HG02943 (cell line): ENCODE data around the gene TDRD1.
"Not testable (repeated sequence)": the region's sequence is repeated elsewhere in the genome, so short reads cannot be mapped to it uniquely, and the experiment has no call there.

Experiments
- ATAC-seq: cut with Tn5 transposase; IDR thresholded peaks from one replicate; pipeline ENCODE4 v1.9.1; 2021; ENCODE audit warnings: mild to moderate bottlenecking, low read depth, moderate library complexity; ENCODE audit not compliant: unreplicated experiment

Gene TDRD1

DNA sequence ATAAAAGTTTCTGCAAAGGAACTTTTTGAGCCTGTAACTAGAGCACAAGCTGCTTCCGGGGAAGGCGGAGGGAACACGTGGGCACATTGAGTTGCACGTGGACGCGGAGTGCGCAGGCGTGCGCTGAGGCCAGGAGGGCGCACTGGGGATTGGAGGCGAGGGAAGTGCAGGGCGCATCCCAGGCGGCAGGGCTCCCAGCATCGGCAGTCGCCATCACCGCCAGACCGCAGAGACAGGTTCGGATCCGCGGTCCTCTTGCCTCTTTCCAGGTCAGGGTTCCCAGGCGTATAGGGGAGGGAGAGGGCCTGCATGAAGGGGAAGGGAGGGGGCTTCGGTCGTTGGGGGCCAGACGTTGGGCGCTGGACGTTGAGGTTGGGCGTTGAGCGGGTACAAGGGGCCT lies at the start of gene TDRD1:
Gene TDRD1, plus strand, starts transcription at position 206 of the 400 bp plus-strand sequence. CDS start 8,479 bp downstream, outside the sequence.
- no peak for ATAC-seq

DNA sequence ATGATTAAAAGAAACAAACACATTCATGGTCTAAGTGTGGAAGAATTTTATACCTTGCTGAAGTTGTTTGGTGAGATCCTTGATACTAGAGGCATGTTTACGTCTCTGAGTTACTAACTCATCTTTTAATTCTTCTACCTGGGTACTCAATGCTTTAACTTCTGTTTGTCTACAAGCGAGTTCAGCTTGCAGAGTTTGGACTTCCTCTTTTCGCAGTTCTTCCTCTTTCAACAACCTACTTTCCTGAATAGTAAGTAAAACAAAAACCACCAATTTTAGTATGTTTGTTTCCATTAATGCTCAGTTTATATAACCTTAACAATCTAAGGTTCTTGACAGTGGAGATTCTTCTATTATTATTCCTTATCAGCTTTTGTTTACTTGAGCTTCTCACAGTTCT lies 48.1 kb upstream of the TDRD1 start:
- no peak for ATAC-seq

DNA sequence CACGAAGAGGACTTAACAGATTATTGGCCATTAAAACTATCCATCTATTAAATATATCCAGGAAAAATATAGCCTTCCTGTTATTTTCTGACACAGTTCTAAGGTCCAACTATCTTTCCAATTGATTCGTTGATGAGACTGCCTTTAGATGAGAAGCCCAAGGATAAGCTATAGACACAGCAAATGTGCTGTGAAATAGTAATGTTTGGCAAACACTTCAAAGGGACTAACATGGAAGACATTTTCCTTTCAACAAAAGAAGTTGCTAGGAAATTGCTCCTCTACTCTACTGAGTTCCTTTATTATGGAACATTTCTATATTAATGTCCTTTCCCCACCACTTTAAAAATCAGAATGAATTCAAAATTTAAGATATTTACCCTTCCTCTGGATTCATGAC lies 43.7 kb upstream of the TDRD1 start:
- ATAC-seq = no peak

DNA sequence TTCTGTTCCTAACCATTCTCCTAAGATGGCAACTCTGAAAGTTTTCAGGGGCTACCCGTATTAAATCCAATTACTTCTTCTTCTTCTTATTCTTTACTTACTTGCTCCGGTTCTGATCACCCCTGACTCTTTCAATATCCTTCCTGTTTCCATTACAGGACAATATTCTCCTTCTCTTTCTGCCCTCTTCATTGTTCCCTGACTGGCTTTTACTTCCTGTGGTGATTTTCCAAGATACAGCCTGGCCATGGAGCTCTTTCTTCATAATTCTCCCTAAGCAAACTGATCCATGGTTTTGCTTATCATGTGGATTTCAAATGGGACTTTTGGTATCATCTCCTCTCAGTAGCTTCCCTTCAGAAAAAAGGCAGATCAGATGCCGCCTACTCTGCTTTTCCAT lies 40.6 kb upstream of the TDRD1 start:
- ATAC-seq = no peak

GRCh38 chr10:114140036-114140435 lies 39.1 kb upstream of the TDRD1 start:
- ATAC-seq = no peak

DNA sequence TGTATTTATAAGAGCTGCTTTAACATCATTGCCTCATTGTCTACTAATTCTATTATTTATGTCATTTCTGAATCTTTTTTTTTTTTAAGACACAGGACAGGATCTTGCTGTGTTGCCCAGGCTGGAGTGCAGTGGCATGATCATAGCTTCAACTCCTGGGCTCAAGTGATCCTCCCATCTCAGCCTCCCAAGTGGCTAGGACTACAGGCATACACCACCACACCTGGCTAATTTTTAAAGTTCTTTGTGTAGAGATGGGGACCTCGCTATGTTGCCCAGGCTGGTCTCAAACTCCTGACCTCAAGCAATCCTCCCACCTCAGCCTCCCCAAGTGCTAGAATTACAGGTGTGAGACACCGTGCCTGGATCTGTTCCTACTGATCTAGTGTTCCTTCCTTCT lies 38.3 kb upstream of the TDRD1 start:
- not testable (repeated sequence) for ATAC-seq

DNA sequence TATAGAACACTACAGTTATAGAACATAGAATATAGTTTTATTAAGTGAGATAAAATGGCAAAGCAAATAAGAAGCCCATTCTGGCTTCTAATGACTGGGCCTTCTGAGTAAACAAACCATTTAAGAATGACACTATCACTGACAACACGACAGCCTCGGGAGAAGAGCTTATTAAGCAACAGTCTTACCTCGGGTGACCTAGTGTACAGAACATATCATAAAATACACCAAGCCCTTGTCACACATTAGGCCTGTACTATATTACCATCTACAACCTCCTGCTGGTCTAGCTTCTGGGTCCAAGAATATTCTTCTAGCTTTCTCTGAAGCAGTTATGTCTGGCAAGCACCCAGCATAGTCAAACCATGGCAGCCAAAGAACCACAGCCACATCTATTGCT lies 37.1 kb upstream of the TDRD1 start:
- no peak for ATAC-seq

- no peak for ATAC-seq
Observed at GRCh38 chr10:114143160-114143559, 36.0 kb upstream of the TDRD1 start.

- ATAC-seq = not testable (repeated sequence)
Observed at GRCh38 chr10:114149476-114149875, 29.7 kb upstream of the TDRD1 start.

- ATAC-seq = no peak
Observed at GRCh38 chr10:114151486-114151885, 27.7 kb upstream of the TDRD1 start.

DNA sequence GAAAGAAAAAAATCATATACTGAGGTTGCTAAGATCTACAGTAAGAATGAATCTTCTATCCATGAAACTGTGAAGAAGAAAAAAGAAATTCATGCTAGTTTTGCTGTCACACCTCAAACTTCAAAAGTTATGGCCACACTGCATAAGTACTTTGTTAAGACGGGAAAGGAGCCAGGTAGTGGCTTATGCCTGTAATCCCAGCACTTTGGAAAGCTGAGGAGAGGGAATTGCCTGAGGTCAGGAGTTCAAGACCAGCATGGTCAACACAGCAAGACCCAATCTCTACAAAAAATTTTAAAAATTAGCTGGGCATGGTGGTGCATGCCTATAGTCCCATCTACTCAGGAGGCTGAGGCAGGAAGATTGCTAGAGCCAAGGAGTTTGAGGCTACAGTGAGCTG lies 27.3 kb upstream of the TDRD1 start:
- ATAC-seq = no peak

GRCh38 chr10:114157912-114158311 lies 21.2 kb upstream of the TDRD1 start:
- no peak for ATAC-seq

GRCh38 chr10:114163062-114163461 lies 16.1 kb upstream of the TDRD1 start:
- ATAC-seq = no peak

- no peak for ATAC-seq
Observed at GRCh38 chr10:114166043-114166442, 13.1 kb upstream of the TDRD1 start.

DNA sequence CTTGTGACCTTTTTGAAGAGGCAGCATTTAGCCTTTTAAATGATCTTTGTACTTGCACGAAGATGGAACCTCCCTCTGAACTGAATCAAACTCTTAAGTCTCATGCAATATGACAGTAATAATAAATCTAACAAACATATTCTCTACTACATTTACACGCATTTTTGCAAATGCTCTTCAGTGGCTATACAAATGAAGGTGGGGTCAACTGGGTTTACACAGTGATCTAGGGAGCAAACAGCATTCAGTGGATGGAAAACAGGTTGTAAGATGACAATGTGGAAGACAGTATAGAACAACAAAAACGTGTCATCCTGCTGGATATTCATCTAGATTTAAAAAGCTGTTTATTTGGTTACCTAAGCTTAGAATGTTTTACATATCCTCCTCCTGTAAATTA lies 12.7 kb upstream of the TDRD1 start:
- ATAC-seq = no peak

DNA sequence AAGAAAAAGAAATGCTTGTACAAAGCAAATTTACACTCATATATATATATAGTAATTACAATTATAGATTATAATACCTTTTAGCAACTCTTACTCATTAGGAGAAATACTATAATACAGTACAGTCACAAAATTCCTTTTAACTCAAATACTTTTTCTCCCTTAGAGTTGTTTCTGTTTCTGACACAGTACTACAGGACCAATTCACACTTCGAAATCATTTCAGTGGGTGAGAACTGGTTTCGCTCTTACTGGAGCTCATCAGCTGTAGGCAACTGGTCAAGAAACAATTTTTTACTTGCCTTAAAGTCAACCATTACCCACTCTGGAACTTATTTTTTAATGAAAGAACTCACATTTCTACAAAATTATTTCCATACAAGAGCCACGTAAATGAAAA lies 11.2 kb upstream of the TDRD1 start:
- no peak for ATAC-seq

- ATAC-seq = no peak
Observed at GRCh38 chr10:114168450-114169009, 10.6 kb upstream of the TDRD1 start.

- no peak for ATAC-seq
Observed at GRCh38 chr10:114172216-114172615, 6.9 kb upstream of the TDRD1 start.

- ATAC-seq = no peak
Observed at GRCh38 chr10:114172776-114173602, 6.2 kb upstream of the TDRD1 start.

DNA sequence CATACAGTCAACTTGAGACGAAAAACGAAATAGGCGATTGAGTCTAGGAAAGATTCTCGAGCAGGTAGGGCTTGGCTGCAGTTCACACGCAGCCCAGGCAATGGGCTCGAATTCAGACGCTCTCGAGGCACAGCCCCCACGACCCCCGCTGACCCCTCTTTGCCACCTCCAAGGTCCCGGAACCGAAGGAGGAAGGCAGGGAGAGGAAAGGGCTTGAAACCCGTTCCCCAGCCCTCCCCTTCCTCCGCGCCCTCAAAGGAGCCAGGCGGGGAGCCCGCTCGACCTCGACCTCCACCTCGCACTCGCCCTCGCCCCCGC lies 5.6 kb upstream of the TDRD1 start:
- peak; percentile 6 for ATAC-seq

DNA sequence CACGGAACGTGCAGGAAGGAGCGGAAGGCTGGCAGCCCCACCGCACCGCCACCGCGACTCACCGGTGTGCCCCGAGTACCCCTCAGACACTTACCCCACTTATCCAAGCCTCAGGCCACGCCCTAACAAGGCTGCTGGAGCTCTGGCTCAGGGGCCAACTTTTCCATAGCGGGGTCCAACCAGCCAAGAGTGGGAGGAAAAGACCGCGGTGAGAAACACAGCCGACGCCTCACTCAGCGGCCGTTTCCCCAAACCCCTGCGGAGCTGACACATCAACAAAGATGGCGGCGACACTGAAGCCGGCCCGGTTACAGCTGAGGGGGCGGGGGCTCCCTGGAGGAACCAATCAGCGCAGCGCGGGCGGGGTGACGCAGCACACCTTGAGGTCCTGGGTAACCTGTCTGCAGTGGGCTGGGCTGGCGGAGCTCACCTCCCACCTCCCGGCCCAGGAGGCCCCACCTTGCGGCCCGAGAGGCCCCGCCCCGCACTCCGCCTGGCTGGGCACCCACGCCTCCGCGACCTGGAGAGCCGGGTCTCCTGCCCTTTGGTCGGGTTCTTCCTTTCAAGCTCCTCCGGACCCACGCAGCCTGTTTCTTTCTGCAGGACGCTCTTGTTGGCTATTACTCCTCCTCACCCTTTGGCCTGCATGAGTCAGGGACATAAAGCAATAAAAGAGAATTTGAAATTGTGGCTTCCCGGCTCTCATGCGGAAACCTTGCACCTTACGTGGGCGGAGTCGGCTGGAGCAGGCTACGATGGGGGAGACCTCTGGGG lies 5.0 kb upstream of the TDRD1 start, which contains the start of gene CCDC186:
Gene CCDC186, minus strand, starts transcription at position 283 of the 774 bp plus-strand sequence. CDS start 10,935 bp downstream, outside the sequence.
- peak; percentile 99 for ATAC-seq
